Endodermal cell (in vitro differentiated cells): ENCODE measurements around the gene NOVA1. TPM values are rescaled to one million over a fixed set of nuclear protein-coding genes. Genes with fewer than 3 reads are reported as not detected.

Source experiments
- DNase-seq: peaks from one replicate; pipeline ENCODE4 v3.0.0-alpha.2; 2017
- H3K27ac ChIP-seq: 2 replicates; pipeline ENCODE4 v1.5.1; 2013; ENCODE audit warnings: mild to moderate bottlenecking, low read depth, low read length, moderate library complexity
- H3K27me3 ChIP-seq: 2 replicates; pipeline ENCODE4 v1.6.1; 2013; ENCODE audit warnings: mild to moderate bottlenecking, low read length, moderate library complexity; ENCODE audit not compliant: insufficient read depth, control insufficient read depth, poor library complexity, severe bottlenecking
- H3K36me3 ChIP-seq: 2 replicates; pipeline ENCODE4 v1.7.0; 2013; ENCODE audit warnings: mild to moderate bottlenecking, low read length, moderate library complexity; ENCODE audit not compliant: control insufficient read depth, insufficient read depth
- H3K4me1 ChIP-seq: one replicate; pipeline ENCODE4 v1.7.0; 2013; ENCODE audit warnings: low read length; ENCODE audit not compliant: control insufficient read depth, insufficient read depth
- H3K4me3 ChIP-seq: 2 replicates; pipeline ENCODE4 v1.5.1; 2013; ENCODE audit warnings: mild to moderate bottlenecking, low read length, moderate library complexity
- H3K9ac ChIP-seq: 2 replicates; pipeline ENCODE4 v1.6.1; 2013; ENCODE audit warnings: mild to moderate bottlenecking, low read length, moderate library complexity; ENCODE audit not compliant: poor library complexity, severe bottlenecking; ENCODE audit errors: extremely low read depth
- H3K9me3 ChIP-seq: 2 replicates; pipeline ENCODE4 v1.6.1; 2013; ENCODE audit warnings: mild to moderate bottlenecking, low read length, moderate library complexity; ENCODE audit not compliant: control insufficient read depth
- H3K27ac Mint-ChIP-seq: 2 replicates; pipeline ENCODE4 v1.8.0; 2020; ENCODE audit warnings: mixed read lengths
- H3K27me3 Mint-ChIP-seq: 2 replicates; pipeline ENCODE4 v1.8.0; 2021; ENCODE audit warnings: mild to moderate bottlenecking, mixed read lengths; ENCODE audit not compliant: insufficient read depth
- H3K36me3 Mint-ChIP-seq: 2 replicates; pipeline ENCODE4 v1.8.0; 2020; ENCODE audit warnings: low read depth, mixed read lengths
- H3K4me1 Mint-ChIP-seq: 2 replicates; pipeline ENCODE4 v1.8.0; 2020; ENCODE audit warnings: mixed read lengths
- H3K4me3 Mint-ChIP-seq: 2 replicates; pipeline ENCODE4 v1.8.0; 2020; ENCODE audit warnings: mild to moderate bottlenecking, moderate library complexity, mixed read lengths
- H3K9me3 Mint-ChIP-seq: 2 replicates; pipeline ENCODE4 v1.8.0; 2020; ENCODE audit warnings: mild to moderate bottlenecking, mixed read lengths
- WGBS, 2 experiments: methylation state at CpG; one replicate each; pipeline versions ENCODE4 v1.1.5 to v1.1.7; 2013; ENCODE audit warnings: missing lambda C conversion rate in 2 of 2, mixed read lengths in 1 of 2; ENCODE audit not compliant: insufficient coverage in 1 of 2, insufficient read length in 1 of 2; 5-methylcytosine and 5-hydroxymethylcytosine counted together
- total RNA-seq, 2 donors: library from RNA; stranded (reverse); fragmentation: NEBNext Ultra II Directional in 1 of 2; extraction: Animal tissue kit (Norgen Biotek cat#: 25700) in 1 of 2; gene quantifications; 2 replicates in 1 of 2; 3 replicates in 1 of 2; pipeline ENCODE4 v1.2.1, GENCODE V29; 2021
- TF ChIP-seq, protein P1 (sequence below): fragments of 200-600 bp; sonication (generic); conservative IDR thresholded peaks from 2 replicates; pipeline ENCODE4 v1.5.0; 2021; ENCODE audit warnings: antibody characterized with exemption, mild to moderate bottlenecking

NOVA1 gene
- total RNA-seq, 2 donors from 2014 or later: 25.4 to 25.5 TPM

DNA sequence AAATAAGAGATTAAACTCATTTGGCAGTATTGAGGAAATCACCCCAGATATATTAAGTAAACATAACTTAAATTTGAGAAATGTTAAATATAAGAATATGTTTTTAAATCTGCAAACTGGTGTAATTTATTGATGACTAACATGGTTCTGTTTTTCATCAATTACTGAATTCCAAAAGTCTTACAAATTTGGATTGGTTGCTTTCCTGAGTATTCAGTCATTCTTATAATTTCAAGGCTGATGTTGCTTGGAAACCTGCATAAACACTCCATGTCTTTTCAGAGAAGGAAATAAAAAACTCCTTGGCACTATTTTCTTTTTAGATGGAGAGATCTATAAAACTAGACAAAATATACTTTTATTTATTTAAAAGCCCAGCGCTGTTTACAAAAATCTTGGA lies 71.7 kb downstream of the NOVA1 start:
- Mint-ChIP-seq H3K27ac (no peak overlapping the region), H3K4me1 (peaks cover 12% of the 10 kb centered on the region), H3K36me3 (peaks cover 18% of the 10 kb centered on the region), H3K9me3 (no peaks in the 10 kb centered on the region), H3K27me3 (no peaks in the 10 kb centered on the region), H3K4me3 (no peak overlapping the region)
- DNase-seq: no peak
- no peaks in the 10 kb centered on the region for H3K27me3 ChIP-seq
- no peaks in the 10 kb centered on the region for H3K4me1 ChIP-seq
- H3K4me3 ChIP-seq: no peak overlapping the region
- no peak overlapping the region for H3K9ac ChIP-seq
- H3K9me3 ChIP-seq: no peaks in the 10 kb centered on the region
- no peak overlapping the region for H3K27ac ChIP-seq
- WGBS, 2 experiments: no CpG with 5 or more reads among the region's 1 CpG
- H3K36me3 ChIP-seq: no peaks in the 10 kb centered on the region
- TF ChIP-seq, protein P1, sequence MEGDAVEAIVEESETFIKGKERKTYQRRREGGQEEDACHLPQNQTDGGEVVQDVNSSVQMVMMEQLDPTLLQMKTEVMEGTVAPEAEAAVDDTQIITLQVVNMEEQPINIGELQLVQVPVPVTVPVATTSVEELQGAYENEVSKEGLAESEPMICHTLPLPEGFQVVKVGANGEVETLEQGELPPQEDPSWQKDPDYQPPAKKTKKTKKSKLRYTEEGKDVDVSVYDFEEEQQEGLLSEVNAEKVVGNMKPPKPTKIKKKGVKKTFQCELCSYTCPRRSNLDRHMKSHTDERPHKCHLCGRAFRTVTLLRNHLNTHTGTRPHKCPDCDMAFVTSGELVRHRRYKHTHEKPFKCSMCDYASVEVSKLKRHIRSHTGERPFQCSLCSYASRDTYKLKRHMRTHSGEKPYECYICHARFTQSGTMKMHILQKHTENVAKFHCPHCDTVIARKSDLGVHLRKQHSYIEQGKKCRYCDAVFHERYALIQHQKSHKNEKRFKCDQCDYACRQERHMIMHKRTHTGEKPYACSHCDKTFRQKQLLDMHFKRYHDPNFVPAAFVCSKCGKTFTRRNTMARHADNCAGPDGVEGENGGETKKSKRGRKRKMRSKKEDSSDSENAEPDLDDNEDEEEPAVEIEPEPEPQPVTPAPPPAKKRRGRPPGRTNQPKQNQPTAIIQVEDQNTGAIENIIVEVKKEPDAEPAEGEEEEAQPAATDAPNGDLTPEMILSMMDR: no peak

DNA sequence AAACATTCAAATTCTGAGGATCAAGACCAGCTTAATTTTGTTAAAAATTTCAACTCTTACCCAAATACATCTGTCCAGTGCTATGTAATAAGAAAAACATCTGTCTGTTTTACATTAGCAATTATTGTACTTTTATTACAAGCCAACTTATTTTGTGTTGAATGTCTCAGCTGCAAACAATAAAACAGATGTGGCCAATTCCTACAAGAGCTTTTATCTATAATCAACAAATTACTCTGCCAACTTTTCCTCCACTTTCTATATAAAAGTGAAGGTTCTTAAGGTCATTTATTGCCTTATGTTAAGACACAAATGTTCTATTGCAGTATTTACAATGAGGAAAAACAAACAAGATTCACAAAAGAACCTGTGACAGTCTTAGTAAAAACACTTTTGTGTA lies 72.7 kb downstream of the NOVA1 start:
- H3K27ac ChIP-seq: no peak overlapping the region
- no peaks in the 10 kb centered on the region for H3K27me3 Mint-ChIP-seq
- no peak overlapping the region for H3K4me3 ChIP-seq
- no peaks in the 10 kb centered on the region for H3K4me1 ChIP-seq
- TF ChIP-seq, protein P1: no peak
- H3K4me1 Mint-ChIP-seq: peaks cover 12% of the 10 kb centered on the region
- H3K27me3 ChIP-seq: no peaks in the 10 kb centered on the region
- H3K9me3 ChIP-seq: no peaks in the 10 kb centered on the region
- peaks cover 10% of the 10 kb centered on the region for H3K36me3 Mint-ChIP-seq
- H3K27ac Mint-ChIP-seq: no peak overlapping the region
- H3K9me3 Mint-ChIP-seq: no peaks in the 10 kb centered on the region
- DNase-seq: no peak
- H3K4me3 Mint-ChIP-seq: no peak overlapping the region
- no peaks in the 10 kb centered on the region for H3K36me3 ChIP-seq
- no peak overlapping the region for H3K9ac ChIP-seq

DNA sequence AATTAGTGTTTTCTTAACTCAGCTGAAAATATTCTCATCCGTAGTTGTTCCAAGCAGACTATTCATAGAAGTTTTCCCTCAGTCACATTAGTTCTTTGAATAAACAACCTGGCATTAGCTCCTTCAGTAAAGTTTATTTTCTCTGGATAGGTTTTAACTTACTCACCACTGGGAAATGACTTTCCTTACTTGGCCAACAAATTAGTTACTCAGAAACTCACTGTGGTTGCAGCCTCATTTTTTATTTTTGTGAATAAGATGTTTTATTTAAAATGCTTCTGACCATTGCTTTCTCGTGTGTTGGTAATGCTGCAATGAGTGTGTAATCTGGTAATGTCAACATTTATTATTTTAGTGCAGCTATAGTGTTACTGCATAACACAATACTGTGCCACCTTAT lies 74.9 kb downstream of the NOVA1 start:
- Histone ChIP-seq H3K4me1 (no peaks in the 10 kb centered on the region), H3K4me3 (no peak overlapping the region), H3K36me3 (no peaks in the 10 kb centered on the region), H3K9ac (no peak overlapping the region), H3K27ac (no peak overlapping the region), H3K27me3 (no peaks in the 10 kb centered on the region), H3K9me3 (no peaks in the 10 kb centered on the region)
- H3K27ac Mint-ChIP-seq: no peak overlapping the region
- H3K4me1 Mint-ChIP-seq: peaks cover 12% of the 10 kb centered on the region
- TF ChIP-seq, protein P1: no peak
- H3K36me3 Mint-ChIP-seq: no peaks in the 10 kb centered on the region
- no peak overlapping the region for H3K4me3 Mint-ChIP-seq
- 91 to 100% methylated on average over 1 to 2 of the region's 2 CpGs for WGBS, 2 experiments
- no peaks in the 10 kb centered on the region for H3K9me3 Mint-ChIP-seq
- H3K27me3 Mint-ChIP-seq: no peaks in the 10 kb centered on the region
- no peak for DNase-seq
